Epithelial cell of esophagus (primary cell): ENCODE data around the gene GHSR.
A peak's percentile ranks its signal among the peaks of the same experiment; 100 is the strongest.

Source experiments
- DNase-seq: peaks from one replicate; pipeline ENCODE4 v3.0.0; 2010; ENCODE audit warnings: low read depth
- H3K4me3 ChIP-seq: 2 replicates; pipeline ENCODE4 v1.5.1; 2011; ENCODE audit warnings: mild to moderate bottlenecking, low read length, control low read depth
- CTCF ChIP-seq: IDR thresholded peaks from 2 replicates; pipeline ENCODE4 v1.5.1; 2011; ENCODE audit warnings: low read depth, mild to moderate bottlenecking, low read length, control low read depth, inconsistent platforms; ENCODE audit not compliant: insufficient read depth; ENCODE audit errors: missing control alignments

GHSR gene

GRCh38 chr3:172456404-172456803 lies 8.1 kb upstream of the GHSR start:
- TF ChIP-seq CTCF: no peak
- no peak overlapping the region for H3K4me3 ChIP-seq
- no peak for DNase-seq

- TF ChIP-seq CTCF: no peak
- H3K4me3 ChIP-seq: no peak overlapping the region
- peak; percentile 42 for DNase-seq
These were observed 5.9 kb upstream of the GHSR start for GRCh38 chr3:172454180-172454579.

- no peak overlapping the region for H3K4me3 ChIP-seq
- TF ChIP-seq CTCF: no peak
- DNase-seq: peak; percentile 48
These were observed 1.4 kb upstream of the GHSR start for GRCh38 chr3:172449466-172450149.

- no peak overlapping the region for H3K4me3 ChIP-seq
- DNase-seq: no peak
- no peak for TF ChIP-seq CTCF
These were observed 607 bp upstream of the GHSR start for GRCh38 chr3:172448661-172449465.

GRCh38 chr3:172446198-172446597 lies 2.1 kb downstream of the GHSR start:
- no peak for DNase-seq
- no peak for TF ChIP-seq CTCF
- no peak overlapping the region for H3K4me3 ChIP-seq

- no peak overlapping the region for H3K4me3 ChIP-seq
- DNase-seq: no peak
- no peak for TF ChIP-seq CTCF
These were observed 3.4 kb downstream of the GHSR start for GRCh38 chr3:172444821-172445220.

GRCh38 chr3:172442606-172443005 lies 5.7 kb downstream of the GHSR start:
- no peak for DNase-seq
- TF ChIP-seq CTCF: no peak
- H3K4me3 ChIP-seq: no peak overlapping the region
